ENCODE results near the gene ESRRG. TPM values are rescaled to one million over a fixed set of nuclear protein-coding genes. Genes with fewer than 3 reads are reported as not detected.

The ESRRG gene
- total and polyA plus RNA-seq, 2 of the 8 experiments (the other 6 are each of a cell fraction or from before 2014, with no cell fraction given): 0.59 to 1.4 TPM

DNA sequence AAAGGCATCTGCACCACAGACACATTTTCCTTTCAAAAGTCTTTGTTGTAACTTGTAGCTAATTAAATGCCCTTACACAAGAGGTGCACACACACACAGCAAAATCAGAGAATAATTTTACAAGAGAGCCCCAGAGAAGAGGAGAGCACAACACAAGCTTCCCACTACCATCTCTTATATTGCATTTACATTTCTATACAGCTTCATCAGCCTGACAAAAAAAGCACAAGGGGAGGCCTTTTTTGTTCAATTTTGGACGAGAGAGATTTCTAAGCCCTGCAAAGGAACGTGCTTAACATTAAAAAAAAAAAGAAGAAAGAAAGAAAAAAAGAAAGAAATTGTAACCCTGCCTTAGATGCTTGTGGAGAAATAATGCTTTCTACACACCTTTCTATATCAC lies 17.1 kb upstream of the ESRRG start (continued):
- TF ChIP-seq CHD7 (IDR thresholded peaks at IDR 0.05; ENCODE audit: insufficient replicate concordance, low read length): peak; percentile 68
- no peak for TF ChIP-seq RBBP5 (IDR thresholded peaks at IDR 0.05; ENCODE audit: borderline replicate concordance, low read depth, low read length)
- TF ChIP-seq CBX5 (IDR thresholded peaks at IDR 0.05; ENCODE audit: low read depth, low read length): no peak
- TF ChIP-seq CEBPB (IDR thresholded peaks at IDR 0.05; ENCODE audit: low read depth, low read length): no peak
- no peak for TF ChIP-seq CBX8 (IDR thresholded peaks at IDR 0.05; ENCODE audit: borderline replicate concordance, low read depth, low read length)
- no peak for TF ChIP-seq BCL11A (IDR thresholded peaks at IDR 0.05; ENCODE audit: low read depth in 2 of 2, low read length in 2 of 2)
- no peak for TF ChIP-seq SP2 (IDR thresholded peaks at IDR 0.05; ENCODE audit: low read length)
- TF ChIP-seq KDM5A (IDR thresholded peaks at IDR 0.05; ENCODE audit: low read length): no peak
- TF ChIP-seq NANOG (IDR thresholded peaks at IDR 0.05; ENCODE audit: insufficient read depth, low read depth, low read length, poor library complexity, severe bottlenecking): no peak
- no peak for TF ChIP-seq SRF (IDR thresholded peaks at IDR 0.05; ENCODE audit: low read depth, low read length)

All from H1 (cell line).